ENCODE results near the gene SPDYE3. TPM values are rescaled to one million over a fixed set of nuclear protein-coding genes. Genes with fewer than 3 reads are reported as not detected.
"Not testable (repeated sequence)": the region's sequence is repeated elsewhere in the genome, so short reads cannot be mapped to it uniquely, and the experiment has no call there.

The SPDYE3 gene
- total RNA-seq, 4 donors from 2014 or later = not detected

GRCh38 chr7:100345288-100345672, 37.8 kb downstream of the SPDYE3 start:
- H3K9me3 ChIP-seq; H3K36me3 ChIP-seq; H3K27ac ChIP-seq; H3K27me3 ChIP-seq; H3K4me3 ChIP-seq; H3K4me1 ChIP-seq; intact Hi-C loops (cut with DNase I; ENCODE audit: low total_unique reads): not testable (repeated sequence)
- peak; percentile 66 to 75 for DNase-seq
- TF ChIP-seq CTCF (IDR thresholded peaks at IDR 0.05) = peak; percentile 33 to 47 (median 40)

GRCh38 chr7:100346921-100347320, 39.4 kb downstream of the SPDYE3 start:
- H3K27me3 ChIP-seq = no peaks in the 10 kb centered on the region
- no peak overlapping the region for H3K27ac ChIP-seq
- TF ChIP-seq CTCF (IDR thresholded peaks at IDR 0.05) = no peak
- no peak for TF ChIP-seq POLR2A (IDR thresholded peaks at IDR 0.05)
- H3K4me1 ChIP-seq = no peaks in the 10 kb centered on the region
- no peaks in the 10 kb centered on the region for H3K36me3 ChIP-seq
- H3K4me3 ChIP-seq = no peak overlapping the region
- H3K9me3 ChIP-seq = no peaks in the 10 kb centered on the region
- intact Hi-C loops (cut with DNase I; ENCODE audit: low total_unique reads) = no loop called here
- DNase-seq = no peak

GRCh38 chr7:100348805-100349204, 41.3 kb downstream of the SPDYE3 start:
- no peaks in the 10 kb centered on the region for H3K36me3 ChIP-seq
- no peak overlapping the region for H3K4me3 ChIP-seq
- TF ChIP-seq CTCF (IDR thresholded peaks at IDR 0.05) (no peak), POLR2A (IDR thresholded peaks at IDR 0.05) (no peak)
- H3K9me3 ChIP-seq = no peaks in the 10 kb centered on the region
- no peaks in the 10 kb centered on the region for H3K4me1 ChIP-seq
- H3K27me3 ChIP-seq = no peaks in the 10 kb centered on the region
- no peak for DNase-seq
- no peak overlapping the region for H3K27ac ChIP-seq
- intact Hi-C loops (cut with DNase I; ENCODE audit: low total_unique reads) = no loop called here

- no peak overlapping the region for H3K27ac ChIP-seq
- intact Hi-C loops (cut with DNase I; ENCODE audit: low total_unique reads) = no loop called here
- no peaks in the 10 kb centered on the region for H3K4me1 ChIP-seq
- TF ChIP-seq CTCF (IDR thresholded peaks at IDR 0.05) (no peak), POLR2A (IDR thresholded peaks at IDR 0.05) (no peak)
- H3K9me3 ChIP-seq = no peaks in the 10 kb centered on the region
- no peak overlapping the region for H3K4me3 ChIP-seq
- H3K36me3 ChIP-seq = no peaks in the 10 kb centered on the region
- DNase-seq = no peak
- no peaks in the 10 kb centered on the region for H3K27me3 ChIP-seq
These were observed 42.3 kb downstream of the SPDYE3 start for GRCh38 chr7:100349757-100350156.

GRCh38 chr7:100351657-100352058, 44.2 kb downstream of the SPDYE3 start:
- Histone ChIP-seq H3K27me3 (no peaks in the 10 kb centered on the region), H3K27ac (no peak overlapping the region), H3K9me3 (no peaks in the 10 kb centered on the region), H3K4me1 (no peaks in the 10 kb centered on the region), H3K4me3 (no peak overlapping the region), H3K36me3 (no peaks in the 10 kb centered on the region)
- TF ChIP-seq CTCF (IDR thresholded peaks at IDR 0.05) (no peak), POLR2A (IDR thresholded peaks at IDR 0.05) (no peak)
- no peak for DNase-seq
- intact Hi-C loops (cut with DNase I; ENCODE audit: low total_unique reads) = no loop called here

GRCh38 chr7:100352230-100352781, 44.8 kb downstream of the SPDYE3 start:
- H3K4me1 ChIP-seq; H3K27me3 ChIP-seq; intact Hi-C loops (cut with DNase I; ENCODE audit: low total_unique reads); DNase-seq; H3K27ac ChIP-seq; H3K9me3 ChIP-seq; H3K36me3 ChIP-seq; H3K4me3 ChIP-seq: not testable (repeated sequence)
